SH-SY5Y (cell line): Measurements from ENCODE around the gene HSPA1B.

ENCODE experiments used
- GATA2 ChIP-seq: IDR thresholded peaks from 2 replicates; pipeline ENCODE4 v1.6.1; 2011; ENCODE audit warnings: mild to moderate bottlenecking, low read depth, low read length
- GATA3 ChIP-seq: IDR thresholded peaks from 2 replicates; pipeline ENCODE4 v1.6.1; 2011; ENCODE audit warnings: low read depth, mild to moderate bottlenecking, low read length, moderate library complexity

DNA sequence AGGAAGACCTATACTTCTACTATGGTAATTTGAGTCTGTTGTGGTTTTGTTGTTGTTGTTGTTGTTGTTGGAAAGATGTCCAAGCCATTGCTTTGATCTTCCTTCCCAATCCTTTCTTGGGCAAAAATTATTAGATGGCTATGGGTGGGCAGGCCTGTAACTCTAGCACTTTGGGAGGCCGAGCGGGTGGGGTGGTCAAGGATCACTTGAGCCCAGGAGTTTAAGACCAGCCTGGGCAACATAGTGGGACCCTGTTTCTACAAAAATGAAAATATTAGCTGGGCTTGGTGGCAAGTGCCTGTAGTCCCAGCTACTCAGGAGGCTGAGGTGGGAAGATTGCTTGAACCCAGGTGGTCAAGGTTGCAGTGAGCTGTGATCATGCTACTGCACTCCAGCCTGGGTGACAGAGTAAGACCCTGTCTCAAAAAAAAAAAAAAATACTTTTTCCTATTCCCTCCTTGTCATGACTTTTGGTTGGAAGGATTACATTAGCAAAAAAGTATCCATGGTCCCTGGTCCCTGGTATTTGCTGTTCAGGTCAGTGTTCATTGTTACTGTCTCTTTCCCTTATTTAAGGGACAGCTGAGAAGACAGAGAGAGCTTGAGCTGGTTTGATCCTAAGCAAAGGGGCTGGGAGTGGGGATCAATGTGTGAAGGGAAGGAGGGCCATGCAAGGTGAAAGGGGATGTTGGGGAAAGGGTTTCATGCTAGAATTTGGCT lies 23.4 kb downstream of the HSPA1B start:
- TF ChIP-seq GATA2 = no peak
- no peak for TF ChIP-seq GATA3
